K562 (cell line): ENCODE results near the gene ZFR2. TPM values are rescaled to one million over a fixed set of nuclear protein-coding genes. Genes with fewer than 3 reads are reported as not detected.

Source experiments
- ATAC-seq: fragments of 200-7000 bp; cut with Tn5 transposase; 3 replicates; pipeline ENCODE4 v1.9.1; 2020; ENCODE audit warnings: moderate library complexity
- BruUV-seq: library from RNA; stranded (reverse); fragments of 400-500 nt; replicated peaks from 2 replicates; lab custom pipeline; 2021; lab: Mats Ljungman, UMichigan
- CTCF ChIA-PET: fragments of 300-600 bp; formaldehyde crosslinking; extraction: SDS; loops from one replicate; lab custom pipeline; 2021; ENCODE audit warnings: low intra/inter-chr PET ratio; lab: Yijun Ruan, JAX
- POLR2A ChIA-PET: fragments of 300-600, 350-650 bp; sonication (Branson Sonifier 250); formaldehyde crosslinking; extraction: SDS; loops from one replicate; lab custom pipeline; 2021; ENCODE audit warnings: antibody characterized with exemption, inconsistent platforms; lab: Yijun Ruan, JAX
- DNase-seq, 4 experiments: peaks; one replicate each; pipeline versions ENCODE4 v3.0.0 to v3.0.0-alpha.2; 2011 to 2018; ENCODE audit warnings: low spot score in 3 of 4, mixed read lengths in 3 of 4; ENCODE audit errors: extremely low read depth in 1 of 4
- FAIRE-seq: peaks from 2 replicates; lab custom pipeline; 2011; peaks lifted over from hg19 to GRCh38; lab: Jason Lieb, UNC
- H2AFZ ChIP-seq: 2 replicates; pipeline ENCODE4 v1.6.0; 2011; ENCODE audit warnings: low read depth, low read length, control low read depth, inconsistent platforms
- H3K27ac ChIP-seq: fragments of 200-600 bp; 3 replicates; pipeline ENCODE4 v1.8.0; 2011; ENCODE audit warnings: low read depth, mild to moderate bottlenecking, control low read depth, inconsistent platforms, low read length, moderate library complexity, mixed read lengths; ENCODE audit errors: extremely low read depth
- H3K27me3 ChIP-seq, 2 experiments: fragments of 300-600 bp in 1 of 2; 2 replicates in 1 of 2; 3 replicates in 1 of 2; pipeline versions ENCODE4 v1.6.0 to v1.8.0; 2011; ENCODE audit warnings: inconsistent platforms in 2 of 2, low read length in 2 of 2, mild to moderate bottlenecking in 1 of 2, mixed read lengths in 1 of 2, moderate library complexity in 1 of 2; ENCODE audit not compliant: control insufficient read depth in 2 of 2, insufficient read depth in 2 of 2
- H3K36me3 ChIP-seq: fragments of 300-600 bp; 3 replicates; pipeline ENCODE4 v1.8.0; 2011; ENCODE audit warnings: mild to moderate bottlenecking, low read length, inconsistent platforms; ENCODE audit not compliant: control insufficient read depth, insufficient read depth
- H3K4me1 ChIP-seq, 2 experiments: fragments of 200-600 bp in 1 of 2; replicated peaks in 1 of 2; 2 replicates in 1 of 2; 3 replicates in 1 of 2; pipeline versions ENCODE4 v1.5.1 to v1.8.0; 2011; ENCODE audit warnings: inconsistent platforms in 2 of 2, low read length in 2 of 2, mild to moderate bottlenecking in 1 of 2, mixed read lengths in 1 of 2, moderate library complexity in 1 of 2; ENCODE audit not compliant: control insufficient read depth in 2 of 2, insufficient read depth in 2 of 2
- H3K4me2 ChIP-seq: 2 replicates; pipeline ENCODE4 v1.6.1; 2011; ENCODE audit warnings: low read length, control low read depth, inconsistent platforms, mixed read lengths; ENCODE audit not compliant: insufficient read depth
- H3K4me3 ChIP-seq: fragments of 200-600 bp; sonication (generic), shearing (Covaris generic); 2 replicates; pipeline ENCODE4 v1.5.1; 2016; ENCODE audit warnings: control low read depth, inconsistent platforms
- H3K79me2 ChIP-seq: fragments of 200-600 bp; 3 replicates; pipeline ENCODE4 v1.8.0; 2011; ENCODE audit warnings: low read length, inconsistent platforms; ENCODE audit not compliant: control insufficient read depth, insufficient read depth
- H3K9ac ChIP-seq, 2 experiments: 2 replicates each; pipeline versions ENCODE4 v1.6.0 to v1.6.1; 2011; ENCODE audit warnings: low read depth in 2 of 2, low read length in 2 of 2, control low read depth in 1 of 2, inconsistent platforms in 1 of 2, mild to moderate bottlenecking in 1 of 2, mixed read lengths in 1 of 2; ENCODE audit not compliant: insufficient read depth in 1 of 2
- H3K9me1 ChIP-seq: one replicate; pipeline ENCODE4 v1.6.0; 2011; ENCODE audit warnings: inconsistent platforms, mild to moderate bottlenecking, low read length, moderate library complexity; ENCODE audit not compliant: control insufficient read depth, insufficient read depth
- H3K9me3 ChIP-seq: replicated peaks from 2 replicates; pipeline ENCODE4 v1.5.1; 2011; ENCODE audit warnings: low read depth, low read length, inconsistent platforms; ENCODE audit not compliant: control insufficient read depth, insufficient read depth
- H4K20me1 ChIP-seq: replicated peaks from 2 replicates; pipeline ENCODE4 v1.6.1; 2011; ENCODE audit warnings: low read length, inconsistent platforms, mixed read lengths; ENCODE audit not compliant: control insufficient read depth, insufficient read depth
- CBX1 ChIP-seq: sonication (generic); IDR thresholded peaks from 2 replicates; pipeline ENCODE4 v1.6.1; 2016; ENCODE audit warnings: antibody characterized with exemption, low read depth, mild to moderate bottlenecking
- CHAMP1 ChIP-seq: fragments of 450-650 bp; IDR thresholded peaks from 2 replicates; pipeline ENCODE4 v1.6.1; 2016; ENCODE audit warnings: mild to moderate bottlenecking
- EGR1 ChIP-seq: fragments of 450-650 bp; conservative IDR thresholded peaks from 2 replicates; pipeline ENCODE4 v1.6.1; 2017; ENCODE audit warnings: mild to moderate bottlenecking
- ELF4 ChIP-seq: fragments of 450-650 bp; formaldehyde crosslinking; IDR thresholded peaks from 2 replicates; pipeline ENCODE4 v1.4.0; 2022; ENCODE audit warnings: missing genetic modification characterization
- MAX ChIP-seq: sonication (generic); formaldehyde crosslinking; IDR thresholded peaks from 2 replicates; pipeline ENCODE4 v1.9.0; 2022; ENCODE audit warnings: mild to moderate bottlenecking, missing genetic modification reagents
- RBM15 ChIP-seq: fragments of 200-400 bp; formaldehyde crosslinking; IDR thresholded peaks from 2 replicates; pipeline ENCODE4 v1.6.1; 2018; ENCODE audit warnings: mild to moderate bottlenecking, low read length, moderate library complexity; ENCODE audit not compliant: insufficient read depth
- RFX5 ChIP-seq: IDR thresholded peaks from 2 replicates; pipeline ENCODE4 v1.6.1; 2011; ENCODE audit warnings: low read depth, mild to moderate bottlenecking, improper control_type of control experiment, low read length
- USF2 ChIP-seq: sonication (generic); formaldehyde crosslinking; IDR thresholded peaks from 2 replicates; pipeline ENCODE4 v1.5.0; 2020; ENCODE audit warnings: missing genetic modification reagents
- ZNF121 ChIP-seq: sonication (generic); formaldehyde crosslinking; conservative IDR thresholded peaks from 2 replicates; pipeline ENCODE4 v1.8.0; 2022; ENCODE audit warnings: missing genetic modification reagents
- ZNF384 ChIP-seq: IDR thresholded peaks from 2 replicates; pipeline ENCODE4 v1.6.1; 2012; ENCODE audit warnings: low read depth, low read length, improper control_type of control experiment
- WGBS: fragments of 100-300 bp; shearing (Covaris generic); methylation state at CpG from one replicate; pipeline ENCODE4 v1.1.6; 2016; ENCODE audit warnings: low coverage, mixed read lengths; ENCODE audit not compliant: insufficient coverage; ENCODE audit errors: missing lambda C conversion rate; 5-methylcytosine and 5-hydroxymethylcytosine counted together
- in situ Hi-C: fragments of 300-500 bp; cut with MboI; formaldehyde crosslinking; loops from 4 replicates; pipeline ENCODE4 v1.15.0; 2018; ENCODE audit warnings: inconsistent platforms, mixed read lengths
- intact Hi-C: fragments of 100-400 bp; cut with micrococcal nuclease; formaldehyde crosslinking; loops from 2 replicates; pipeline ENCODE4 v1.14.2; 2022
- polyA plus RNA-seq, 8 experiments: library from polyadenylated mRNA; depleted of rRNA in 4 of 8; stranded (reverse) in 5 of 8; unstranded in 3 of 8; fragments of >200 nt; fragmentation: Nextera tagmentation in 2 of 8; fragmentation: Illumina TruSeq in 1 of 8; extraction: Ambion mirVana in 2 of 8; extraction: Trizol in 1 of 8; gene quantifications; 2 replicates each; pipeline versions ENCODE4 v1.2.1 to v1.2.3, GENCODE V29; 2011 to 2014; ENCODE audit warnings: inconsistent platforms in 1 of 8, missing spikeins in 1 of 8
- total RNA-seq, 7 experiments: library from RNA; depleted of rRNA in 6 of 7; stranded (reverse); fragments of >200 nt in 6 of 7; fragmentation: Illumina TruSeq in 2 of 7; extraction: Trizol in 2 of 7; gene quantifications; 2 replicates each; pipeline versions ENCODE4 v1.2.1 to v1.2.3, GENCODE V29; 2011 to 2021; ENCODE audit warnings: low replicate concordance in 1 of 7

ZFR2 gene
- total and polyA plus RNA-seq, 9 of the 15 experiments (the other 6 are each of a cell fraction or from before 2014, with no cell fraction given): 0.03 to 0.59 (median 0.07) TPM; not detected in 6

- Histone ChIP-seq H3K9me3 (no peaks in the 10 kb centered on the region), H3K4me2 (no peak overlapping the region), H3K4me1 (peaks cover 0 to 17% of the 10 kb centered on the region in 2 experiments; a peak in 3 of 5 replicates), H3K9me1 (no peaks in the 10 kb centered on the region), H4K20me1 (no peaks in the 10 kb centered on the region; the same call in 1 of the 2 replicates), H3K9ac (no peak overlapping the region), H2AFZ (no peak overlapping the region)
- ATAC-seq (no peak), DNase-seq (no peak)
- ChIA-PET POLR2A (interaction anchor here (0.6 to 1.6 kb wide), 3 partner anchors 9 to 26 kb away, joined by 3 to 4 read pairs (median 4); no protein-coding TSS in a partner anchor), CTCF (no interaction called here)
- in situ Hi-C loops: no loop called here
- TF ChIP-seq RBM15 (no peak), ZNF121 (CRISPR knock-in tag) (peak; percentile 61; the same call in 1 of the 2 replicates), MAX (CRISPR knock-in tag) (no peak), CHAMP1 (no peak), ELF4 (CRISPR knock-in tag) (no peak), CBX1 (no peak), ZNF384 (0 out of 2 replicates have a peak, but pooled peaks have one; percentile 18), USF2 (CRISPR knock-in tag) (no peak), EGR1 (0 out of 2 replicates have a peak, but pooled peaks have one; percentile 15), RFX5 (peak; percentile 90)
- TF ChIP-seq, all 486 proteins: peak for 4
- Histone ChIP-seq H3K27ac (no peak overlapping the region), H3K79me2 (no peaks in the 10 kb centered on the region), H3K4me3 (no peak overlapping the region), H3K27me3 (peaks cover 24 to 53% of the 10 kb centered on the region in 2 experiments), H3K36me3 (no peaks in the 10 kb centered on the region)
- BruUV-seq: no TSS peak
- 27% methylated on average over 10 of the region's 12 CpGs for WGBS
- intact Hi-C loops: no loop called here
- no peak for FAIRE-seq
These were observed 11.3 kb downstream of the ZFR2 start for GRCh38 chr19:3857449-3858003.
